Measurements from ENCODE around the gene PTPN2.
"Not testable (repeated sequence)": the region's sequence is repeated elsewhere in the genome, so short reads cannot be mapped to it uniquely, and the experiment has no call there.

PTPN2 gene

GRCh38 chr18:12884406-12885323 is 628 bp upstream of the PTPN2 start:
- TF ChIP-seq JUND (IDR thresholded peaks at IDR 0.05; ENCODE audit: low read depth): no peak
- in situ Hi-C loops (cut with HindIII; ENCODE audit: low pct_unique_long_range_greater_than_20kb, low sequenced_read_pairs): no loop called here
- no peak for DNase-seq (ENCODE audit: low read depth in 1 of 2, low spot score in 1 of 2)

- no peak for DNase-seq (ENCODE audit: low read depth in 1 of 2, low spot score in 1 of 2)
- no peak for TF ChIP-seq JUND (IDR thresholded peaks at IDR 0.05; ENCODE audit: low read depth)
- in situ Hi-C loops (cut with HindIII; ENCODE audit: low pct_unique_long_range_greater_than_20kb, low sequenced_read_pairs): no loop called here
These were observed 709 bp downstream of the PTPN2 start for GRCh38 chr18:12883372-12883683.

- no peak for TF ChIP-seq JUND (IDR thresholded peaks at IDR 0.05; ENCODE audit: low read depth)
- in situ Hi-C loops (cut with HindIII; ENCODE audit: low pct_unique_long_range_greater_than_20kb, low sequenced_read_pairs): no loop called here
- no peak for DNase-seq (ENCODE audit: low read depth in 1 of 2, low spot score in 1 of 2)
These were observed 1.3 kb downstream of the PTPN2 start for GRCh38 chr18:12882453-12883371.

- TF ChIP-seq JUND (IDR thresholded peaks at IDR 0.05; ENCODE audit: low read depth): no peak
- no peak for DNase-seq (ENCODE audit: low read depth in 1 of 2, low spot score in 1 of 2)
- in situ Hi-C loops (cut with HindIII; ENCODE audit: low pct_unique_long_range_greater_than_20kb, low sequenced_read_pairs): no loop called here
These were observed 3.5 kb downstream of the PTPN2 start for GRCh38 chr18:12880541-12880910.

GRCh38 chr18:12879840-12880540 is 4.0 kb downstream of the PTPN2 start:
- no peak for TF ChIP-seq JUND (IDR thresholded peaks at IDR 0.05; ENCODE audit: low read depth)
- in situ Hi-C loops (cut with HindIII; ENCODE audit: low pct_unique_long_range_greater_than_20kb, low sequenced_read_pairs): no loop called here
- no peak for DNase-seq (ENCODE audit: low read depth in 1 of 2, low spot score in 1 of 2)

- in situ Hi-C loops (cut with HindIII; ENCODE audit: low pct_unique_long_range_greater_than_20kb, low sequenced_read_pairs); DNase-seq (ENCODE audit: low read depth in 1 of 2, low spot score in 1 of 2): not testable (repeated sequence)
These were observed 9.0 kb downstream of the PTPN2 start for GRCh38 chr18:12874992-12875391.

GRCh38 chr18:12873961-12874567 is 10.0 kb downstream of the PTPN2 start:
- in situ Hi-C loops (cut with HindIII; ENCODE audit: low pct_unique_long_range_greater_than_20kb, low sequenced_read_pairs); DNase-seq (ENCODE audit: low read depth in 1 of 2, low spot score in 1 of 2): not testable (repeated sequence)

GRCh38 chr18:12872408-12872807 is 11.6 kb downstream of the PTPN2 start:
- no peak for DNase-seq (ENCODE audit: low read depth in 1 of 2, low spot score in 1 of 2)
- in situ Hi-C loops (cut with HindIII; ENCODE audit: low pct_unique_long_range_greater_than_20kb, low sequenced_read_pairs): no loop called here
- TF ChIP-seq JUND (IDR thresholded peaks at IDR 0.05; ENCODE audit: low read depth): no peak

- in situ Hi-C loops (cut with HindIII; ENCODE audit: low pct_unique_long_range_greater_than_20kb, low sequenced_read_pairs): no loop called here
- no peak for TF ChIP-seq JUND (IDR thresholded peaks at IDR 0.05; ENCODE audit: low read depth)
- DNase-seq (ENCODE audit: low read depth in 1 of 2, low spot score in 1 of 2): no peak
These were observed 15.5 kb downstream of the PTPN2 start for GRCh38 chr18:12868576-12868975.

GRCh38 chr18:12867441-12868123 is 16.5 kb downstream of the PTPN2 start:
- in situ Hi-C loops (cut with HindIII; ENCODE audit: low pct_unique_long_range_greater_than_20kb, low sequenced_read_pairs): no loop called here
- DNase-seq (ENCODE audit: low read depth in 1 of 2, low spot score in 1 of 2): no peak

GRCh38 chr18:12863687-12864216 is 20.3 kb downstream of the PTPN2 start:
- TF ChIP-seq JUND (IDR thresholded peaks at IDR 0.05; ENCODE audit: low read depth): no peak
- no peak for DNase-seq (ENCODE audit: low read depth in 1 of 2, low spot score in 1 of 2)
- in situ Hi-C loops (cut with HindIII; ENCODE audit: low pct_unique_long_range_greater_than_20kb, low sequenced_read_pairs): no loop called here

More at GRCh38 chr18:12867441-12868123, 16.5 kb downstream of the PTPN2 start:
- no peak for TF ChIP-seq JUND (IDR thresholded peaks at IDR 0.05; ENCODE audit: low read depth)

Measured in T47D (cell line).